Measurements from ENCODE around the gene RNF182. TPM values are rescaled to one million over a fixed set of nuclear protein-coding genes. Genes with fewer than 3 reads are reported as not detected.

RNF182 gene
- total RNA-seq, 1 experiment from 2014 or later = 3.7 TPM

DNA sequence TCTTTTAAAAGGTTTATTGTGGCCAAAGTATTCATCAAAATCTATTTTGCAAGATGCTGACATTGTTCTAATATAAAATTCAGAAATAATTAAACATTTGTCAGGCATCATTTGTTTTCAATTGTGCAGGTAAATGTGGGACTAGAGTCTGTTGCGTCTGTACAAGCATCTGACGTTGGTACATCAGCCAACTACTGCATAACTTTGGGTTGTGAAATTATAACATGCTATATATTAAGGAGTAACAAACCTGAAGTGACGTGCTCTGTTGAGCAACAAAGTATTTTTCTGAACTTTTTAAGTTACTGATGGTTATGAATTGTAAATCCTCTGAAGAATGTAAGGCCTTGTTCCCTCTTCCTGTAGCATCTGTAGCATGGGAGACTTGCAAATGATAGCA, 66.0 kb downstream of the RNF182 start:
- TF ChIP-seq, protein P1, sequence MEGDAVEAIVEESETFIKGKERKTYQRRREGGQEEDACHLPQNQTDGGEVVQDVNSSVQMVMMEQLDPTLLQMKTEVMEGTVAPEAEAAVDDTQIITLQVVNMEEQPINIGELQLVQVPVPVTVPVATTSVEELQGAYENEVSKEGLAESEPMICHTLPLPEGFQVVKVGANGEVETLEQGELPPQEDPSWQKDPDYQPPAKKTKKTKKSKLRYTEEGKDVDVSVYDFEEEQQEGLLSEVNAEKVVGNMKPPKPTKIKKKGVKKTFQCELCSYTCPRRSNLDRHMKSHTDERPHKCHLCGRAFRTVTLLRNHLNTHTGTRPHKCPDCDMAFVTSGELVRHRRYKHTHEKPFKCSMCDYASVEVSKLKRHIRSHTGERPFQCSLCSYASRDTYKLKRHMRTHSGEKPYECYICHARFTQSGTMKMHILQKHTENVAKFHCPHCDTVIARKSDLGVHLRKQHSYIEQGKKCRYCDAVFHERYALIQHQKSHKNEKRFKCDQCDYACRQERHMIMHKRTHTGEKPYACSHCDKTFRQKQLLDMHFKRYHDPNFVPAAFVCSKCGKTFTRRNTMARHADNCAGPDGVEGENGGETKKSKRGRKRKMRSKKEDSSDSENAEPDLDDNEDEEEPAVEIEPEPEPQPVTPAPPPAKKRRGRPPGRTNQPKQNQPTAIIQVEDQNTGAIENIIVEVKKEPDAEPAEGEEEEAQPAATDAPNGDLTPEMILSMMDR (conservative IDR thresholded peaks at IDR 0.05) = no peak
- H3K23me2 ChIP-seq (ENCODE audit: insufficient read length, low read depth, low read length, poor library complexity, severe bottlenecking) = no peaks in the 10 kb centered on the region
- H4K8ac ChIP-seq (replicated peaks; ENCODE audit: insufficient read length, low read depth, low read length) = no peak overlapping the region
- no peak overlapping the region for H3K18ac ChIP-seq (ENCODE audit: insufficient read length, low read depth, low read length)
- H3K27ac Mint-ChIP-seq = no peak overlapping the region
- H3K27ac ChIP-seq (ENCODE audit: insufficient read length, low read depth, low read length) = no peak overlapping the region
- H3K23ac ChIP-seq (ENCODE audit: insufficient read length, low read depth, low read length) = no peak overlapping the region
- no peak overlapping the region for H3T11ph ChIP-seq (ENCODE audit: low read length)
- H3K56ac ChIP-seq (ENCODE audit: insufficient read length, low read depth, low read length) = no peak overlapping the region
- no peaks in the 10 kb centered on the region for H3K27me3 ChIP-seq (ENCODE audit: insufficient read depth, low read length)
- H2BK20ac ChIP-seq (ENCODE audit: low read depth, low read length, poor library complexity, severe bottlenecking) = no peak overlapping the region
- no CpG with 5 or more reads among the region's 3 CpGs for WGBS (ENCODE audit: extremely low coverage, insufficient read length, low lambda C conversion rate)
- H3K4me1 Mint-ChIP-seq = peaks cover 7 to 12% of the 10 kb centered on the region in 2 experiments
- no peaks in the 10 kb centered on the region for H4K20me1 ChIP-seq (ENCODE audit: control insufficient read depth, insufficient read depth, insufficient read length)
- H3K36me3 Mint-ChIP-seq (ENCODE audit: insufficient read depth in 1 of 3, low read depth in 3 of 3) = no peaks in the 10 kb centered on the region; a peak in 1 of 7 replicates
- H4K5ac ChIP-seq (ENCODE audit: insufficient read length, low read depth, low read length) = no peak overlapping the region
- H2AFZ ChIP-seq (ENCODE audit: low read length) = no peak overlapping the region
- no peaks in the 10 kb centered on the region for H3K79me2 ChIP-seq (ENCODE audit: insufficient read depth, low read length)
- no peak overlapping the region for H2BK12ac ChIP-seq (ENCODE audit: insufficient read length, low read depth, low read length)
- no peak overlapping the region for H2BK15ac ChIP-seq (ENCODE audit: low read depth, low read length)
- no peaks in the 10 kb centered on the region for H3K9me3 ChIP-seq (ENCODE audit: control insufficient read depth, low read depth, low read length)
- H2AK5ac ChIP-seq (ENCODE audit: insufficient read length, low read length) = no peak overlapping the region
- no peak overlapping the region for H3K9ac ChIP-seq (ENCODE audit: extremely low read depth, insufficient read length, low read length)
- no peak overlapping the region for H2BK5ac ChIP-seq (ENCODE audit: insufficient read length, low read length)
- H4K91ac ChIP-seq (ENCODE audit: insufficient read length, low read depth, low read length) = no peak overlapping the region
- H3K4ac ChIP-seq (ENCODE audit: low read depth, low read length) = no peak overlapping the region
- H3K14ac ChIP-seq (ENCODE audit: insufficient read depth, low read length) = no peak overlapping the region
- no peak for DNase-seq
- no peaks in the 10 kb centered on the region; the same call in 1 of the 2 replicates for H3K4me1 ChIP-seq (ENCODE audit: insufficient read depth, low read length)
- H3K27me3 Mint-ChIP-seq (ENCODE audit: low read depth) = peaks cover 1% of the 10 kb centered on the region; the same call in 1 of the 2 replicates
- H3K79me1 ChIP-seq (ENCODE audit: insufficient read depth, low read depth, low read length, poor library complexity, severe bottlenecking) = no peaks in the 10 kb centered on the region
- H3K4me3 Mint-ChIP-seq = no peak overlapping the region
- no peaks in the 10 kb centered on the region; a peak in 1 of 5 replicates for H3K9me3 Mint-ChIP-seq
- no peak overlapping the region for H3K4me2 ChIP-seq (ENCODE audit: insufficient read depth, insufficient read length, low read length)
- no peak overlapping the region for H2BK120ac ChIP-seq (ENCODE audit: low read depth, low read length, poor library complexity, severe bottlenecking)
